Activated naive CD4-positive, alpha-beta T cell treated with anti-CD3 and anti-CD28 coated beads, Interleukin-2, amount 10 ng/mL, durations not matched to agents 7 days and 5 days (primary cell): ENCODE results near the gene FHIP1B.
A peak's percentile ranks its signal among the peaks of the same experiment; 100 is the strongest.
"Not testable (repeated sequence)": the region's sequence is repeated elsewhere in the genome, so short reads cannot be mapped to it uniquely, and the experiment has no call there.

Experiments used
- CTCF ChIA-PET: fragments of 350-600 bp; sonication (Branson Sonifier 250); formaldehyde crosslinking; loops from one replicate; lab custom pipeline; 2021; ENCODE audit warnings: antibody characterized with exemption; lab: Charles Lee
- DNase-seq: peaks from one replicate; pipeline ENCODE4 v3.0.0-alpha.2; 2020
- H3K27ac Mint-ChIP-seq: one replicate; pipeline ENCODE4 v1.8.0; 2021; ENCODE audit warnings: mild to moderate bottlenecking, moderate library complexity, mixed read lengths
- H3K27me3 Mint-ChIP-seq: one replicate; pipeline ENCODE4 v1.8.0; 2021; ENCODE audit warnings: mild to moderate bottlenecking, mixed read lengths
- H3K36me3 Mint-ChIP-seq: one replicate; pipeline ENCODE4 v1.8.0; 2021; ENCODE audit warnings: mixed read lengths
- H3K4me1 Mint-ChIP-seq: one replicate; pipeline ENCODE4 v1.8.0; 2021; ENCODE audit warnings: mixed read lengths
- H3K4me3 Mint-ChIP-seq: one replicate; pipeline ENCODE4 v1.8.0; 2021; ENCODE audit warnings: mild to moderate bottlenecking, moderate library complexity, mixed read lengths
- H3K9me3 Mint-ChIP-seq: one replicate; pipeline ENCODE4 v1.8.0; 2021; ENCODE audit warnings: mixed read lengths

The FHIP1B gene

GRCh38 chr11:6251990-6252473 is 17.6 kb upstream of the FHIP1B start:
- no peaks in the 10 kb centered on the region for H3K36me3 Mint-ChIP-seq
- H3K9me3 Mint-ChIP-seq = no peaks in the 10 kb centered on the region
- peaks cover 18% of the 10 kb centered on the region for H3K27me3 Mint-ChIP-seq
- CTCF ChIA-PET = interaction anchor here (0.9 to 7.2 kb wide), 17 partner anchors 9 to 328 kb away, joined by 3 to 83 read pairs (median 8); partner anchors contain the start of genes CCKBR and CNGA4
- H3K4me3 Mint-ChIP-seq = no peak overlapping the region
- no peak for DNase-seq
- no peak overlapping the region for H3K27ac Mint-ChIP-seq
- H3K4me1 Mint-ChIP-seq = no peaks in the 10 kb centered on the region

- no peak overlapping the region for H3K4me3 Mint-ChIP-seq
- no peak overlapping the region for H3K27ac Mint-ChIP-seq
- H3K27me3 Mint-ChIP-seq = peaks cover 23% of the 10 kb centered on the region
- H3K4me1 Mint-ChIP-seq = no peaks in the 10 kb centered on the region
- CTCF ChIA-PET = interaction anchor here (0.6 to 7.2 kb wide), 23 partner anchors 9 to 329 kb away, joined by 3 to 83 read pairs (median 5); partner anchors contain the start of genes CCKBR and CNGA4
- H3K36me3 Mint-ChIP-seq = no peaks in the 10 kb centered on the region
- peak; percentile 67 for DNase-seq
- no peaks in the 10 kb centered on the region for H3K9me3 Mint-ChIP-seq
Measured at GRCh38 chr11:6251120-6251733, 16.8 kb upstream of the FHIP1B start.

- no peaks in the 10 kb centered on the region for H3K9me3 Mint-ChIP-seq
- no peak overlapping the region for H3K4me3 Mint-ChIP-seq
- DNase-seq = no peak
- CTCF ChIA-PET = interaction anchor here (0.8 to 7.2 kb wide), 9 partner anchors 11 to 112 kb away, joined by 3 to 83 read pairs (median 22); partner anchors contain the start of gene CCKBR
- H3K27ac Mint-ChIP-seq = no peak overlapping the region
- no peaks in the 10 kb centered on the region for H3K36me3 Mint-ChIP-seq
- peaks cover 27% of the 10 kb centered on the region for H3K27me3 Mint-ChIP-seq
- no peaks in the 10 kb centered on the region for H3K4me1 Mint-ChIP-seq
Measured at GRCh38 chr11:6249770-6250555, 15.5 kb upstream of the FHIP1B start.

GRCh38 chr11:6248897-6249296 is 14.5 kb upstream of the FHIP1B start:
- not testable (repeated sequence) for H3K27ac Mint-ChIP-seq
- CTCF ChIA-PET = interaction anchor here (0.9 to 7.2 kb wide), 5 partner anchors 12 to 113 kb away, joined by 3 to 83 read pairs (median 59); partner anchors contain the start of gene CCKBR

DNA sequence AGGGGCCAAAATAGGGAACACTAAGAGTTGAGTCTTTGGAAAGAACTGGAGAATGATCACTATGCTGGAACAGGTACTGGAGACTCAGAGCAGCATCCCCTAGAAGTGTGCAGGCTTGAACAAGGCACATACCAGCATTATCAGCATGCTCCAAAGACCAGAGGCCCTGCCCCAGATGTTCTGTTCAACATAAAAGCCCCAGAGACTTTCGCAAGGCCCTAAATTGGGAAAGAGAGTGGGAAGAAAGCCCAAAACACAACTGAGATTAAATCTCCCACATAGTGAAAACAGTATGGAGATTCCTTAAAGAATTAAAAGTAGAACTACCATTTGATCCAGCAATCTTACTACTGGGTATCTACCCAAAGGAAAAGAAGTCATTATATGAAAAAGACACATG is 13.8 kb upstream of the FHIP1B start:
- Mint-ChIP-seq H3K9me3 (no peaks in the 10 kb centered on the region), H3K27me3 (peaks cover 32% of the 10 kb centered on the region), H3K4me3 (no peak overlapping the region), H3K36me3 (no peaks in the 10 kb centered on the region), H3K4me1 (no peaks in the 10 kb centered on the region), H3K27ac (no peak overlapping the region)
- CTCF ChIA-PET = interaction anchor here (4.7 to 7.2 kb wide), 2 partner anchors 68 to 106 kb away, joined by 63 to 83 read pairs; no protein-coding TSS in a partner anchor
- DNase-seq = no peak

More at GRCh38 chr11:6248897-6249296, 14.5 kb upstream of the FHIP1B start:
- H3K27me3 Mint-ChIP-seq = peaks cover 32% of the 10 kb centered on the region
- not testable (repeated sequence) for H3K36me3 Mint-ChIP-seq, DNase-seq, H3K4me3 Mint-ChIP-seq, H3K4me1 Mint-ChIP-seq, H3K9me3 Mint-ChIP-seq

- H3K27me3 Mint-ChIP-seq = peaks cover 40% of the 10 kb centered on the region
- H3K27ac Mint-ChIP-seq = no peak overlapping the region
- no peak for DNase-seq
- no peak overlapping the region for H3K4me3 Mint-ChIP-seq
- no peaks in the 10 kb centered on the region for H3K36me3 Mint-ChIP-seq
- no peaks in the 10 kb centered on the region for H3K4me1 Mint-ChIP-seq
- H3K9me3 Mint-ChIP-seq = no peaks in the 10 kb centered on the region
- CTCF ChIA-PET = no interaction called here
Measured at GRCh38 chr11:6245536-6245935, 11.1 kb upstream of the FHIP1B start.

- Mint-ChIP-seq H3K9me3 (no peaks in the 10 kb centered on the region), H3K4me1 (no peaks in the 10 kb centered on the region), H3K27ac (no peak overlapping the region), H3K36me3 (no peaks in the 10 kb centered on the region), H3K4me3 (no peak overlapping the region), H3K27me3 (peaks cover 24% of the 10 kb centered on the region)
- CTCF ChIA-PET = interaction anchor here (1.3 to 1.7 kb wide), 2 partner anchors 10 to 73 kb away, joined by 4 to 12 read pairs; no protein-coding TSS in a partner anchor
- DNase-seq = no peak
Measured at GRCh38 chr11:6241316-6241715, 6.9 kb upstream of the FHIP1B start.

- CTCF ChIA-PET = interaction anchor here (1.0 to 4.5 kb wide), 2 partner anchors 11 to 113 kb away, joined by 4 to 22 read pairs; no protein-coding TSS in a partner anchor
- DNase-seq = no peak
- H3K4me3 Mint-ChIP-seq = no peak overlapping the region
- H3K9me3 Mint-ChIP-seq = no peaks in the 10 kb centered on the region
- no peak overlapping the region for H3K27ac Mint-ChIP-seq
- no peaks in the 10 kb centered on the region for H3K4me1 Mint-ChIP-seq
- peaks cover 24% of the 10 kb centered on the region for H3K27me3 Mint-ChIP-seq
- no peaks in the 10 kb centered on the region for H3K36me3 Mint-ChIP-seq
Measured at GRCh38 chr11:6240781-6241180, 6.3 kb upstream of the FHIP1B start.

DNA sequence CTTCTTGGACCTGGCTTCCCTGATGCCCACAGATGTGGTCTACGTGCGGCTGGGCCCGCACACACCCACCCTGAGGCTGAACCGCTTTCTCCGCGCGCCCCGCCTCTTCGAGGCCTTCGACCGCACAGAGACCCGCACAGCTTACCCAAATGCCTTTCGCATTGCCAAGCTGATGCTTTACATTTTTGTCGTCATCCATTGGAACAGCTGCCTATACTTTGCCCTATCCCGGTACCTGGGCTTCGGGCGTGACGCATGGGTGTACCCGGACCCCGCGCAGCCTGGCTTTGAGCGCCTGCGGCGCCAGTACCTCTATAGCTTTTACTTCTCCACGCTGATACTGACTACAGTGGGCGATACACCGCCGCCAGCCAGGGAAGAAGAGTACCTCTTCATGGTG is 5.7 kb upstream of the FHIP1B start:
- H3K9me3 Mint-ChIP-seq = no peaks in the 10 kb centered on the region
- H3K27me3 Mint-ChIP-seq = peaks cover 21% of the 10 kb centered on the region
- H3K36me3 Mint-ChIP-seq = no peaks in the 10 kb centered on the region
- H3K4me3 Mint-ChIP-seq = no peak overlapping the region
- DNase-seq = no peak
- CTCF ChIA-PET = interaction anchor here (1.0 to 4.5 kb wide), 2 partner anchors 11 to 113 kb away, joined by 4 to 22 read pairs; no protein-coding TSS in a partner anchor
- peaks cover 3% of the 10 kb centered on the region for H3K4me1 Mint-ChIP-seq
- no peak overlapping the region for H3K27ac Mint-ChIP-seq

GRCh38 chr11:6238902-6239301 is 4.5 kb upstream of the FHIP1B start, which contains the start of gene CNGA4:
TSS of gene CNGA4 (plus strand) at chr11:6239089. CDS start at chr11:6239207, 118 bp downstream.
- Mint-ChIP-seq H3K4me3 (no peak within 1 kb of the TSS), H3K27ac (no peak within 1 kb of the TSS), H3K9me3 (no peaks in the 10 kb centered on the region), H3K36me3 (no peaks in the 10 kb centered on the region), H3K27me3 (peaks cover 14% of the 10 kb centered on the region), H3K4me1 (peaks cover 12% of the 10 kb centered on the region)
- DNase-seq = no peak
- CTCF ChIA-PET = interaction anchor here (0.5 to 4.5 kb wide), 2 partner anchors 13 to 223 kb away, joined by 3 to 22 read pairs; no protein-coding TSS in a partner anchor

DNA sequence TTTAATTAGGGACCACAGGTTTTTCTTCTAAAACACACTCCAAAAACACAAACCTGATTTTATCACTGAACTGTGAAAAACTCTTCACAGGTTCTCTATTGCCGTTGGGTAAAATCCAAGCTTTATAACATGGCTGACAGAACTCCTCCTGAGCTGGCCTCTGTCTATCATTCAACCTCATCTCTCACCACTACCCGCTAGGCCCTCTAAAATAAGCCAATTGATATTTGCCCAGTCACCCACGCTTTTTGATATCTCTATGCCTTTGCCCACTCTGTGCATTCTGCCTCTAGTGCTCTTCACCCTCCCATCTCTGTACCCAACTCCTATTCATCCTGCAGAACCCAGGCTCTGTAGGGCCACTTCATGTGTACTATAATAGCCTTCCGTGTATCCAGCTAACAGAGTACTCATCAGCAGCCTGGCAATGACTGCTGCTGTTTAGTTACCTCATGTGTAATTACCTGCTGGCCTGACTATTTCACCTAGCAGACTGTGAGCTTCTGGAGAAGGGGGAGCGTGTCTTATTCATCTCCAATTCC is 3.4 kb upstream of the FHIP1B start:
- no peak for DNase-seq
- no peaks in the 10 kb centered on the region for H3K36me3 Mint-ChIP-seq
- H3K9me3 Mint-ChIP-seq = no peaks in the 10 kb centered on the region
- CTCF ChIA-PET = interaction anchor here (0.7 to 4.5 kb wide), 5 partner anchors 12 to 116 kb away, joined by 3 to 22 read pairs (median 3); no protein-coding TSS in a partner anchor
- no peak overlapping the region for H3K27ac Mint-ChIP-seq
- H3K4me1 Mint-ChIP-seq = peaks cover 21% of the 10 kb centered on the region
- H3K4me3 Mint-ChIP-seq = no peak overlapping the region
- H3K27me3 Mint-ChIP-seq = peaks cover 14% of the 10 kb centered on the region

DNA sequence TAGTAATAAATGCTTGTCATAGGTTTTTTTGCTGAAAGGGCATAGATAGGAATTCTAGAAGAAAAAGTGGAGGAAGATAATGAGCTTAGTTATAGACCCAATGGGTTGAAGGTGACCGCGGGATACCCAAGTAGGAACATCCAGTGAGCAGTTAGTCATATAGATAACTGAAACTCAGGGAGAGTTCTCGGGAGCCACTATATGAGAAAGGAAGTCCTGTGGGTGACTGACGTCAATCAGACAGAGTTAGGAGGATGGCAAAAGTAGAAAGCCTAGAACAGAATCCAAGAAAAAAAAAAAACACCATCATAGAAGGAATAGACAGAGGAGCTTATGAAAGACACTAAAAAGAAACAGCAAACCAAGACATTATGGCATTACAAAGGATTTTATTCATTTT is 2.8 kb upstream of the FHIP1B start:
- Mint-ChIP-seq H3K4me3 (no peak overlapping the region), H3K36me3 (no peaks in the 10 kb centered on the region), H3K27ac (no peak overlapping the region), H3K27me3 (peaks cover 14% of the 10 kb centered on the region), H3K4me1 (peaks cover 22% of the 10 kb centered on the region), H3K9me3 (no peaks in the 10 kb centered on the region)
- no peak for DNase-seq
- CTCF ChIA-PET = interaction anchor here (0.7 to 4.5 kb wide), 7 partner anchors 12 to 116 kb away, joined by 3 to 22 read pairs (median 3); no protein-coding TSS in a partner anchor

DNA sequence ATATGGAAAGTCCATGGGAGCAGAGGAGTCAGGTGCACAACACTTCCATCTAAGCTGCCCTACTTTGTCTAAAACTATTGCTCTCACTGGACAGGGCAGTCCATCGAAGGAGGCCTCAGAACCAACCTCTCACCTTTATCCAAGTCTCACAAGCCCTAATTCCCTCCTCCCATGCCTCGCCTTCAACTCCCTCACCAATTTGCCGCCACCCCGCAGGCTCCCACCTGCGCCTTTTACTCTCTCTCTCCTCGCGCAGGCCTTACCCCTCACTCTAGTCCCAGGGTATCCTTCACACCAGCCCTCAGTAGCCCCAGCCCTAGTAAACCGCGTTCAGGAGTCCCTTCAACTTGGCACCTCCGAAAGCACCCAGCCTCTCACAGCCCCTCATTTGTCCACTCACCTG is 451 bp downstream of the FHIP1B start:
- Mint-ChIP-seq H3K9me3 (no peaks in the 10 kb centered on the region), H3K4me3 (peak overlapping the region; percentile 97), H3K4me1 (peaks cover 50% of the 10 kb centered on the region), H3K27ac (peak overlapping the region; percentile 90), H3K36me3 (peaks cover 8% of the 10 kb centered on the region), H3K27me3 (peaks cover 2% of the 10 kb centered on the region)
- DNase-seq = no peak
- CTCF ChIA-PET = interaction anchor here (0.5 to 1.9 kb wide), 3 partner anchors 13 to 1856 kb away, joined by 3 to 4 read pairs (median 3); no protein-coding TSS in a partner anchor
